GM12878 (cell line): ENCODE measurements around the gene ARL11. TPM values are rescaled to one million over a fixed set of nuclear protein-coding genes. Genes with fewer than 3 reads are reported as not detected.

Experiments
- ATAC-seq: fragments of 200-7000 bp; cut with Tn5 transposase; 3 replicates; pipeline ENCODE4 v1.9.1; 2020; ENCODE audit warnings: mild to moderate bottlenecking, moderate library complexity
- BruUV-seq: library from RNA; stranded (reverse); fragments of 400-500 nt; replicated peaks from 2 replicates; lab custom pipeline; 2021; lab: Mats Ljungman, UMichigan
- CTCF ChIA-PET: fragments of 300-600 bp; sonication (Branson Sonifier 250); formaldehyde crosslinking; extraction: SDS; loops from one replicate; lab custom pipeline; 2021; ENCODE audit warnings: inconsistent platforms; lab: Yijun Ruan, JAX
- POLR2A ChIA-PET: fragments of 350-600 bp; formaldehyde crosslinking; extraction: SDS; loops from one replicate; lab custom pipeline; 2021; ENCODE audit warnings: inconsistent platforms; lab: Charles Lee
- RAD21 ChIA-PET: fragments of 300-600 bp; sonication (Branson Sonifier 250); formaldehyde crosslinking; loops from one replicate; lab custom pipeline; 2023; ENCODE audit warnings: antibody characterized with exemption; ENCODE audit not compliant: unreplicated experiment; lab: Charles Lee
- SMC1A ChIA-PET: fragments of 300-600 bp; sonication (Branson Sonifier 250); formaldehyde crosslinking; loops from one replicate; lab custom pipeline; 2023; ENCODE audit not compliant: unreplicated experiment, uncharacterized antibody; lab: Charles Lee
- DNase-seq: peaks from one replicate; pipeline ENCODE4 v3.0.0-alpha.2; 2011; ENCODE audit warnings: low read depth, low spot score
- FAIRE-seq: peaks from 3 replicates; lab custom pipeline; 2011; peaks lifted over from hg19 to GRCh38; lab: Jason Lieb, UNC
- H2AFZ ChIP-seq: 2 replicates; pipeline ENCODE4 v1.6.0; 2011; ENCODE audit warnings: low read depth, low read length, control low read depth; ENCODE audit not compliant: control insufficient read depth
- H3K27ac ChIP-seq: 2 replicates; pipeline ENCODE4 v1.5.1; 2011; ENCODE audit warnings: control low read depth; ENCODE audit not compliant: control insufficient read depth, insufficient read depth
- H3K27me3 ChIP-seq, 2 experiments: replicated peaks in 1 of 2; 2 replicates each; pipeline versions ENCODE4 v1.6.0 to v1.6.1; 2011; ENCODE audit warnings: low read length in 1 of 2; ENCODE audit not compliant: control insufficient read depth in 2 of 2, insufficient read depth in 2 of 2
- H3K36me3 ChIP-seq, 2 experiments: 2 replicates each; pipeline ENCODE4 v1.5.1; 2011; ENCODE audit warnings: low read length in 1 of 2; ENCODE audit not compliant: control insufficient read depth in 2 of 2, insufficient read depth in 2 of 2
- H3K4me1 ChIP-seq: 2 replicates; pipeline ENCODE4 v1.6.1; 2011; ENCODE audit warnings: mild to moderate bottlenecking, low read length, moderate library complexity, mixed read lengths; ENCODE audit not compliant: control insufficient read depth, insufficient read depth
- H3K4me2 ChIP-seq: 2 replicates; pipeline ENCODE4 v1.6.0; 2011; ENCODE audit warnings: control low read depth; ENCODE audit not compliant: control insufficient read depth, insufficient read depth
- H3K4me3 ChIP-seq: fragments of 200-600 bp; sonication (generic); 2 replicates; pipeline ENCODE4 v1.5.1; 2016
- H3K79me2 ChIP-seq: 2 replicates; pipeline ENCODE4 v1.6.0; 2011; ENCODE audit warnings: low read length; ENCODE audit not compliant: control insufficient read depth, insufficient read depth
- H3K9ac ChIP-seq: 2 replicates; pipeline ENCODE4 v1.8.0; 2011; ENCODE audit warnings: low read length, control low read depth, mixed read lengths; ENCODE audit not compliant: control insufficient read depth, insufficient read depth
- H3K9me3 ChIP-seq: replicated peaks from 3 replicates; pipeline ENCODE4 v1.5.1; 2011; ENCODE audit warnings: mild to moderate bottlenecking, low read length; ENCODE audit not compliant: control insufficient read depth, insufficient read depth
- H4K20me1 ChIP-seq: 2 replicates; pipeline ENCODE4 v1.6.0; 2011; ENCODE audit not compliant: control insufficient read depth, insufficient read depth
- ATF3 ChIP-seq: IDR thresholded peaks from 2 replicates; pipeline ENCODE4 v1.6.1; 2011; ENCODE audit warnings: low read depth, mild to moderate bottlenecking, low read length, moderate library complexity, borderline replicate concordance; ENCODE audit errors: extremely low read depth
- CHD1 ChIP-seq: IDR thresholded peaks from 2 replicates; pipeline ENCODE4 v1.6.1; 2012; ENCODE audit warnings: low read depth, low read length, improper control_type of control experiment
- IRF4 ChIP-seq: IDR thresholded peaks from 2 replicates; pipeline ENCODE4 v1.6.1; 2011; ENCODE audit warnings: low read depth, low read length
- PKNOX1 ChIP-seq: fragments of 450-650 bp; IDR thresholded peaks from 2 replicates; pipeline ENCODE4 v1.6.1; 2016; ENCODE audit warnings: mild to moderate bottlenecking
- POU2F2 ChIP-seq: IDR thresholded peaks from 3 replicates; pipeline ENCODE4 v1.6.1; 2011; ENCODE audit warnings: low read depth, mild to moderate bottlenecking, low read length, borderline replicate concordance
- RBBP5 ChIP-seq: fragments of 200-600 bp; sonication (generic); conservative IDR thresholded peaks from 2 replicates; pipeline ENCODE4 v1.6.1; 2016
- RFX5 ChIP-seq: IDR thresholded peaks from 2 replicates; pipeline ENCODE4 v1.6.1; 2011; ENCODE audit warnings: low read depth, low read length, improper control_type of control experiment
- SIX5 ChIP-seq: IDR thresholded peaks from 2 replicates; pipeline ENCODE4 v1.6.1; 2011; ENCODE audit warnings: mild to moderate bottlenecking, low read depth, low read length, moderate library complexity; ENCODE audit not compliant: severe bottlenecking
- SPI1 ChIP-seq: IDR thresholded peaks from 2 replicates; pipeline ENCODE4 v1.6.1; 2011; ENCODE audit warnings: low read depth, mild to moderate bottlenecking, low read length, moderate library complexity, borderline replicate concordance; ENCODE audit not compliant: insufficient read depth
- SRF ChIP-seq, 2 experiments: IDR thresholded peaks; 2 replicates each; pipeline ENCODE4 v1.6.1; 2011; ENCODE audit warnings: low read depth in 2 of 2, low read length in 2 of 2, mild to moderate bottlenecking in 1 of 2, moderate library complexity in 1 of 2
- WRNIP1 ChIP-seq: IDR thresholded peaks from 2 replicates; pipeline ENCODE4 v1.6.1; 2011; ENCODE audit warnings: low read depth, low read length, improper control_type of control experiment, borderline replicate concordance
- WGBS: methylation state at CpG from one replicate; pipeline ENCODE4 v1.1.6; 2016; ENCODE audit warnings: low lambda C conversion rate; ENCODE audit not compliant: insufficient replicate concordance, insufficient coverage; ENCODE audit errors: missing lambda C conversion rate; 5-methylcytosine and 5-hydroxymethylcytosine counted together
- in situ Hi-C: fragments of 300-500 bp; cut with MboI; formaldehyde crosslinking; loops from 9 replicates; pipeline ENCODE4 v1.14.3; 2018; ENCODE audit warnings: mixed read lengths
- intact Hi-C: fragments of 100-400 bp; cut with micrococcal nuclease; formaldehyde crosslinking; loops from one replicate; pipeline ENCODE4 v1.14.2; 2022; ENCODE audit not compliant: unreplicated experiment
- polyA plus RNA-seq, 11 experiments: library from polyadenylated mRNA; depleted of rRNA in 4 of 11; unstranded in 6 of 11; stranded (reverse) in 5 of 11; fragments of >200 nt; fragmentation: Nextera tagmentation in 4 of 11; fragmentation: Illumina TruSeq in 1 of 11; extraction: Ambion mirVana in 4 of 11; extraction: Trizol in 1 of 11; gene quantifications; 1 replicate in 1 of 11; 2 replicates in 10 of 11; pipeline versions ENCODE4 v1.2.1 to v1.2.3, GENCODE V29; 2011 to 2016; ENCODE audit warnings: inconsistent platforms in 2 of 11, missing spikeins in 2 of 11, low read depth in 1 of 11
- total RNA-seq, 4 experiments: library from RNA; depleted of rRNA in 3 of 4; stranded (reverse); fragments of >200 nt in 3 of 4; fragmentation: Illumina TruSeq in 1 of 4; extraction: Trizol in 1 of 4; gene quantifications; 2 replicates each; pipeline versions ENCODE4 v1.2.1 to v1.2.3, GENCODE V29; 2013 to 2021
- TF ChIP-seq, protein P1 (sequence below): fragments of 450-650 bp; IDR thresholded peaks from 2 replicates; pipeline ENCODE4 v1.6.1; 2018; ENCODE audit warnings: borderline replicate concordance, mild to moderate bottlenecking; ENCODE audit not compliant: partially characterized antibody
- TF ChIP-seq, protein P2 (sequence below): IDR thresholded peaks from 2 replicates; pipeline ENCODE4 v1.6.1; 2012; ENCODE audit warnings: low read depth, low read length, improper control_type of control experiment

ARL11 gene
- total and polyA plus RNA-seq, 10 of the 15 experiments (the other 5 are each of a cell fraction or from before 2014, with no cell fraction given): 2.0 to 7.2 (median 4.4) TPM

GRCh38 chr13:49620170-49620621 is 8.1 kb upstream of the ARL11 start (continued):
- no peak for TF ChIP-seq RFX5
- TF ChIP-seq, protein P1, sequence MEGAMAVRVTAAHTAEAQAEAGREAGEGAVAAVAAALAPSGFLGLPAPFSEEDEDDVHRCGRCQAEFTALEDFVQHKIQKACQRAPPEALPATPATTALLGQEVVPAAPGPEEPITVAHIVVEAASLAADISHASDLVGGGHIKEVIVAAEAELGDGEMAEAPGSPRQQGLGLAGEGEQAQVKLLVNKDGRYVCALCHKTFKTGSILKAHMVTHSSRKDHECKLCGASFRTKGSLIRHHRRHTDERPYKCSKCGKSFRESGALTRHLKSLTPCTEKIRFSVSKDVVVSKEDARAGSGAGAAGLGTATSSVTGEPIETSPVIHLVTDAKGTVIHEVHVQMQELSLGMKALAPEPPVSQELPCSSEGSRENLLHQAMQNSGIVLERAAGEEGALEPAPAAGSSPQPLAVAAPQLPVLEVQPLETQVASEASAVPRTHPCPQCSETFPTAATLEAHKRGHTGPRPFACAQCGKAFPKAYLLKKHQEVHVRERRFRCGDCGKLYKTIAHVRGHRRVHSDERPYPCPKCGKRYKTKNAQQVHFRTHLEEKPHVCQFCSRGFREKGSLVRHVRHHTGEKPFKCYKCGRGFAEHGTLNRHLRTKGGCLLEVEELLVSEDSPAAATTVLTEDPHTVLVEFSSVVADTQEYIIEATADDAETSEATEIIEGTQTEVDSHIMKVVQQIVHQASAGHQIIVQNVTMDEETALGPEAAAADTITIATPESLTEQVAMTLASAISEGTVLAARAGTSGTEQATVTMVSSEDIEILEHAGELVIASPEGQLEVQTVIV: no peak
- TF ChIP-seq, all 136 proteins: peak for 16

GRCh38 chr13:49622174-49622946 is 5.9 kb upstream of the ARL11 start:
- POLR2A ChIA-PET: no interaction called here
- H4K20me1 ChIP-seq: no peaks in the 10 kb centered on the region
- in situ Hi-C loops: no loop called here
- TF ChIP-seq RBBP5: no peak
- no peak for TF ChIP-seq SIX5
- no peak for TF ChIP-seq IRF4
- TF ChIP-seq ATF3: no peak
- no peak for TF ChIP-seq POU2F2
- TF ChIP-seq SRF (IDR thresholded peaks at IDR 0.05; ENCODE audit: low read depth in 2 of 2, low read length in 2 of 2): no peak
- TF ChIP-seq, protein P2, sequence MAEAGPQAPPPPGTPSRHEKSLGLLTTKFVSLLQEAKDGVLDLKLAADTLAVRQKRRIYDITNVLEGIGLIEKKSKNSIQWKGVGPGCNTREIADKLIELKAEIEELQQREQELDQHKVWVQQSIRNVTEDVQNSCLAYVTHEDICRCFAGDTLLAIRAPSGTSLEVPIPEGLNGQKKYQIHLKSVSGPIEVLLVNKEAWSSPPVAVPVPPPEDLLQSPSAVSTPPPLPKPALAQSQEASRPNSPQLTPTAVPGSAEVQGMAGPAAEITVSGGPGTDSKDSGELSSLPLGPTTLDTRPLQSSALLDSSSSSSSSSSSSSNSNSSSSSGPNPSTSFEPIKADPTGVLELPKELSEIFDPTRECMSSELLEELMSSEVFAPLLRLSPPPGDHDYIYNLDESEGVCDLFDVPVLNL: no peak
- TF ChIP-seq PKNOX1: no peak
- TF ChIP-seq CHD1: no peak
- no peak for TF ChIP-seq WRNIP1
- TF ChIP-seq SPI1: no peak

More at GRCh38 chr13:49622174-49622946, 5.9 kb upstream of the ARL11 start:
- whole genome bisulfite sequencing: 61% methylated on average over 11 of the region's 11 CpGs
- no peak overlapping the region for H3K27ac ChIP-seq
- intact Hi-C loops: no loop called here
- no TSS peak for BruUV-seq
- ChIA-PET RAD21 (no interaction called here), SMC1A (no interaction called here), CTCF (interaction anchor here (0.6 to 1.4 kb wide), 2 partner anchors 169 to 909 kb away, joined by 3 to 4 read pairs; no protein-coding TSS in a partner anchor)
- no peaks in the 10 kb centered on the region for H3K27me3 ChIP-seq
- H3K4me1 ChIP-seq: no peaks in the 10 kb centered on the region
- H3K4me3 ChIP-seq: no peak overlapping the region
- FAIRE-seq (no peak), DNase-seq (no peak), ATAC-seq (no peak)
- no peak overlapping the region for H2AFZ ChIP-seq
- no peaks in the 10 kb centered on the region for H3K9me3 ChIP-seq
- no peak overlapping the region for H3K9ac ChIP-seq
- no peaks in the 10 kb centered on the region for H3K36me3 ChIP-seq
- H3K4me2 ChIP-seq: no peak overlapping the region
- no peaks in the 10 kb centered on the region for H3K79me2 ChIP-seq
